Umbilical cord (tissue), 2 donors: ENCODE data around the gene NACC2. TPM values are rescaled to one million over a fixed set of nuclear protein-coding genes. Genes with fewer than 3 reads are reported as not detected.
A peak's percentile ranks its signal among the peaks of the same experiment; 100 is the strongest.

ENCODE experiments used
- DNase-seq: peaks from one replicate; pipeline ENCODE4 v3.0.0-alpha.2; 2015; ENCODE audit warnings: low spot score
- total RNA-seq: library from RNA; depleted of rRNA; stranded (reverse); fragments of >200 nt; gene quantifications from one replicate; pipeline ENCODE4 v1.2.3, GENCODE V29; 2014; ENCODE audit warnings: low replicate concordance; ENCODE audit not compliant: insufficient read depth

Gene NACC2
- total RNA-seq, 1 donor from 2014 or later = 23.4 TPM

DNA sequence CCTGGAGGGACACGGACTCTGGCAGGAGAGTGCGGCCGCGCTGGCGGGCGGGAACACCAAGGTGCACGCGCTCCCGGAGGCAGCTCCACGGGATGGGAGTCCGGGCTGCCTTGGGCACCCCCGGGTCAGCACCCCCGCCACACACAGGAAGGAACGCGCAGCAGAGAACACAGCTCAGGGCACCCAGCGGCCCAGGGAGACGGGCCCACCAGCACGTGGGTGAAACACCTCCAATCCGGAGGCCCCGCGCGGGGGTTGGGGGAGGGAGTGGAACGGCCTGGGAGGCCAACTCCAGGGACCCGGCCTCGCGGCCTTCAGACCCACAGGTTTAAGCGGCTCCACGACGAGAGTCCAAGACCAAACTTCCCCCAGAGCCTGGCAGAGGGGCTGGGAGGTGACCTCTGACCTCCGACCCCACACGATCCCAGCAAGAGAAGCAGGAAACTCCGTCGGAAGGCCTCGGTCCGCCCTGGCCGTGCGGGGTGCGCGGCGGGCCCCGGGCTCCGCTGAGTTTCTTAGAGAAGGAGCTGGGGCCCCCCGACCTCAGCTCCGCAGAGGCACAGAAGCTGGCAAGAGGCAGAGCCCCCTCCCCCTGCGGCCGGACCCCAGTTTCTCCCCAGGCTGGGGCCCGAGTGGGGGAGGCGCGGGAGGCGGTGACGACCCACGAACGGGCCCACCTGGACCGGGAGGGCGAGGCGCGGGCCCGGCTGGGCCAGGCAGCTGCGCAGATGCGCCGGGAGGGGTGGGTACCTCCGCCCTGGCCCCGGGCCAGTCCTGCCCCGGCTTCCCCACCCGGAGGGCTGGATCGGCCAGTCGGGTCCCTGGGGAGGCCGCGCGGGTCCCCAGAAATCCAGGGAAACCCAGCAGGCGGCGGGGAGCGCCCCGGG, 851 bp downstream of the NACC2 start:
- peak; percentile 66 for DNase-seq

DNA sequence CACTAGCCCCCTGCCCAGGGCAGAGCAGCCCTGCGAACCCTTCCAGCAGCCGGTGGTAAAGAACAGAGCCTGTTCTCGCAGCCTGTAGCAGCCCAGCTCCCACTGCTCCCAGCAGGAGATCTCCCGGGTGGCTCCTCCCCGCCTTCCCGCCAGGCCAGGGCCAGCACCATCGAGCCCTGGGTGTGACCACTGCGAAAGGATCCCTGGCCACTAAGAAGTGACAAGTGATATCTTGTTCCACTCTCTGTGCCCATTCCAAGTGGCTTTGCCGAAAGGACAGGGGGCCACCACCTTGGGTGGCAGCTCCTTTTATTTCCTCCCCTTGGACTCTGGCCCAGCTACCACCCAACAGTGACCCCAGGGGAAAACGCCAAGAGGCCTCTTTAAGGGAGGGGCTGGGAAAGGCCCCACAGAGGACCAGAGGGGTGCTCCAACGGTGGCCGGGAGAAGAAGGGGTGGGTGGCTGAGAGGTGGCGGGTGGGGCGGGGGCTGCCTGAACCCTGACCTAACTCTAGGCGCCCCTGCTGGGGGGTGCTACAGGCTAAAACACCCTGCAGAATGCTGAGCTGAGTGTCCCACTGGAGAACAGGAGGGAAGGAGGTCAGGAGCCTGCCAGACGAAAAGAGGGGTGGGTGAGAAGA, 1.6 kb downstream of the NACC2 start:
- no peak for DNase-seq

DNA sequence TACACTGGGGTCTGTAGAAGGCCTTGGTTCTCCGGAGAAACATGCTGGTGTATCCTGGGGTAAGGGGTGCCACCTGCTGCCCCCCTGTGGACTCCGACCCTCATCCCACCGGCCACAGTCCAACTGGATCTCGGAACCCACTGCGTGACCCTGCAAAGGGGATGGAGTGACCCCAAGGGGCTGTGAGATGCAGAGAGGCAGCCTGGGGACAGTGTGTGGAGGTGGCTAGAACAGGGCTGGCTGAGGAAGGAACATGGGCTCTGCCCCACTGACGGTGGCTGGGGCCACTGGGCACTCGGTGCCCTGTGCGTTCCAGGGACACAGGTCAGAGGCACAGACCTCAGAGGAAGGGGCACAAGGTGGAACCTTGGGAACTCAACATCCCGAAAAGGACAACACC, 2.3 kb downstream of the NACC2 start:
- no peak for DNase-seq

DNA sequence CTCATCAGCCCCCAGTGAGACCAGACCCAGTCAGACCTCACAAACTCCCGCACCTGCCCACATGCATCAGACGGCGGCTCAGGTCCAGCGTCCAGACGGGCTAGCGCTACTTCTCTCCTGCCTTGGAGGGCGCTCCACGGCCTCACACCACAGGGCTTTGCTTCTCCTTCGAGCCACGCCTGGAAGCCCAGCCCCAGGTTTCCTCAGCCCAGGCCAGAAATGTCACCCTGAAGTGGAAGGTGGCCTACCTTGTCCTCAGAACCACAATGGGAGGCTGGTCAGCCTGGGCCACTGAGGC, 2.8 kb downstream of the NACC2 start:
- DNase-seq = no peak

DNA sequence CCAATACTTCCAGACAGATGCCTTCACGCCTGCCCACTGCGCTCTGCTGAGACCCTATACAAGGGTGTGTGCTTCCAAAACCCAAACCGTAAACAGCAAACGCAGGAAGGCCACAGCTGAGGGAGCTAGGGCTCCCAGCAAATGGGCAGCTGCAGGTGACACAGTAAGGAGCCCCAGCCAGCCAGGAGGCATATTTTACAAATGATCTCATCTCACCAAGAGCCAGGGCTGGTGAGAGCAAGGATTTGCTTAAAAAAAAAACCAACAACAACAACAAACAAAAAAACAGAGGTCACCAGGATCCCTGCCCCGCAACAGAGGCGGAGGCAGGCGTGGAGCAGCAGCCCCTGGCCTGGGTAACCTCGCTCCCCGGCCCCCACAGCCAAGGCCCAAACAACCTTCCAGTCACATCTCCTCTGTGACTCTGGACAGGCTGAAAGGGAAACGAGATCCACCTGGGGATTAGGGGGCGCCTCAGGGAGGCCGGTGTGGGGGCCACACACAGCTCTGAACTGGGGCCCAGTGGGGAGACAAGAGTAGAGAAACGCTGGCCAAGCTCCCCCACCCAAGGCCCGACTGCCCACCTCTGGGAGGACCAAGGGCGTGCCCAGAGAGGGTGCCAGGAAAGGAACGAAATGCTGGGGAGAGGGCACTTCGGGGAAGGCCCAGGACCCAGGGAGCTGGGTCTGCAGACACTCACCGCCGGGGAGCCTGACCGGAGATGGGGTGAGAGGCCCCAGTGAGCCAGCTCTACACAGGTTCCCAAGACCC, 3.3 kb downstream of the NACC2 start:
- DNase-seq = no peak

DNA sequence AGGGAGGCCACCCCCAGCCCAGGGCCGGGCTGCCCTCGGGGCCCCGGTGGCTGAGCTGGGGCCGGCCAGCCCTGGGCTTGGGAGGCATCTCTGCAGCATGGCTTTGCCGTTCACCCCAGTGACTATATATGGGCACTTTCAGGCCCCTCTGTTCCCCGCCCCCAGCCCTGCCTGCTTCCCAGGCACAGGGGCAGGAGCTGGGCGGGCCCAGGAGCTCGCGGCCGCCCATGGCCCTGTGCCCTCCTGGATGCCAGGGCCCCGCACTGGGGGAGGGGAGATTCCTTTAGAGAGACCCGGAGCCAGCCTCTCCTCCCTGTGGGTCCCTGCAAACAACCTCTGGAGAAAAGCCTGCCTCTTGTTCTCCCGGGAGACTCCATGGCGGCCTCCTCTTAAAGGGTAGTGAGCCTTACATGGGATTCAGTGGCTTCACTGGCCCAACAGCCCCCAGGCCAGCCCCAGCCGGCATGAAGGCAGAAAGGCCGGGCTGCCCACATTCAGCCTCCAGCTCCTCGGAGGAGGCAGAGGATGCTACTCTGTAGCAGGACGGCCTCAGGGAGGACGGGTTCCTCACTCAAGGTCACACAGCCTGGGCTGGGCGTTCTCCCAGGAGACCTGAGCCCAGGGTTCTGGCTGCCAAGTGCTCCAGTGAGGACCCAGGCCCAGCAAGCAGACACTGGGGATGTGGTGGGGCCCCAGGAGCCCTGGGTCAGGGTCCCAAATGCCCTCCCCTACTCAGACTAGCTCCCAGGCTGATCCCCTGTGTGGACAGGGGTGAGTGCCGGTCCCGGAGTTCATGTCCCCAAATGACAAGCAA, 4.1 kb downstream of the NACC2 start:
- peak; percentile 67 for DNase-seq

DNA sequence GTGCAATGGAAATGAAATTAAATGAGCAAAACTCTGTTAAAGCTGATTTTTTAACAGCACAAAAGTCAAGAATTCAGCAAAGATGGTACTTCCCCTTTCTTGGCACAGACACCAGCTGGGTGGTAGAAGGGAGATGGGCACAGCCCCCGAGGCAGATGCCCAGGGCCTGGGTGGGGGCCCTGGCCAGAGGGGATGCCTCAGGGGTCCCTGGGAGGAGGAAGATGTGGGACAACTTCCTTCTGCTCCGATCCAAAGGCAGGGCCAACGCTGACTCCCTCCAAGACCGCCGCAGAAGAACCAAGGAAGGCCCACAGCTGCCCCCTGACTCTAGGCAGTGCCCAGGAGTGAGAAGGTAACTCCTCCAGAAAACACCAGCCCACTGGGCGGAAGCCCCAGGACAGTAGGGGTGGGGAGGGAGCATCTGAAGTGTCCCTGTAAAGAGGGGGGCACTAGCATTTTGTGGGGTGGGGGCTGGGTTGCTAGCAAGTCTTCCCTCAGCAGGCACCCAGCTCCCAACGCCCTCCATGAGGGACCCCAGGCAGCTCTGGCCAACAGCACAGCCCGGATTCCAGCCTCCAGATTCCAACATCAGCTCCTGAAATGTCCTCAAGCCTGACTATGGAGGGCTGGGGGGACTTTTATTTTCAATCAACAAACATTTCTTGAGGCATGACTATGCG, 4.9 kb downstream of the NACC2 start:
- DNase-seq = no peak

DNA sequence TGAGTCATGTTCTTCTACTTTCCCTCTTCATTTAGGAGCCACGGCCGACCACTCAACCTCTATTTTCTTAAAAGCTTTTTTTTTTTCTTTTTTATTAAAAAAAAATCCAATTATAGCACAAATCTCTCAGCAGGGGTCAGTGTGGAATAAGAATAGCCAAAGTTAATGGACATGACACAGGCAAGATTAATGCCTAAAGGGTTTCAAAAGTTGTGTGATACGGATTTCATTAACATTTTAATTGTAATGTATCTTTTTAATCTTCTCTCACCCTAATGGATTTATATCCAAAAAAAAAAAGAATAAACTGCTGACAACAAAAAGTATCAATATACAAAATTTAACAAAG, 5.4 kb downstream of the NACC2 start:
- DNase-seq = peak; percentile 56

DNA sequence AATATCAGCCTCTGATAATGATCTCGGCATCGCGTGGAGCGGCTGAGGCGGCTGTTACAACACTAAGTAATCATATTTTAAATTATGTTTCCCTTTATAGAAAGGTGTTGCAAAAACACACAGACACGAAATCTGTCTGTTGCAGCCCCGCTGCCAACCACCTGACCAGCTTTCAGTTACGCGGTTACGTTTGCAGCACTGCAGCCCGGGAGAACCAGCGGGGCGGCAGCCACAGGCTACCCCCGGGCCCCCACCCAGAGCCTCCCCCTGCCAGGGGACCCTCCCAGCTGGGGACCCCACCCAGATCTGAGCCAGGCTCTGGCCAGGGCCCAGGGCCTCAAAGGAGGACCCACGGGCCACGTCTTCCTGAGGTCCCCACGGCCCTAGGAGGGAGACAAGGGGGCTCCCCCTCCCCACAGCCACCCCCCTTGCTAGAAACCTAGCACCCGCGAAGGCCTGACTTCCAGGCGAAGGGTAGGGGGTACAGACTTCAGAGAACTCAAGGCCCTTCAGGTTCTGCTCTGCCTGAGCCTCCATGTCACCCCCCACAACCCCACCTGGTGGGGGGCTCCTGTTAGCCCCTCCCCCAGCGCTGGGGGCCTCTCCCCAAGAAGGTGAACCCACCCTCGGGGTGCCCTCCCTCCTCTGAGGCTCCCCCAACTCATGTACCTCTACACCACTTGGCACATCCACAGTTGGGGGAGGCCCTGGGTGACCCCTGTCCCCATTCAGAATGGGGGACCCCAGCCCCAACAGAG, 6.0 kb downstream of the NACC2 start:
- DNase-seq = no peak

DNA sequence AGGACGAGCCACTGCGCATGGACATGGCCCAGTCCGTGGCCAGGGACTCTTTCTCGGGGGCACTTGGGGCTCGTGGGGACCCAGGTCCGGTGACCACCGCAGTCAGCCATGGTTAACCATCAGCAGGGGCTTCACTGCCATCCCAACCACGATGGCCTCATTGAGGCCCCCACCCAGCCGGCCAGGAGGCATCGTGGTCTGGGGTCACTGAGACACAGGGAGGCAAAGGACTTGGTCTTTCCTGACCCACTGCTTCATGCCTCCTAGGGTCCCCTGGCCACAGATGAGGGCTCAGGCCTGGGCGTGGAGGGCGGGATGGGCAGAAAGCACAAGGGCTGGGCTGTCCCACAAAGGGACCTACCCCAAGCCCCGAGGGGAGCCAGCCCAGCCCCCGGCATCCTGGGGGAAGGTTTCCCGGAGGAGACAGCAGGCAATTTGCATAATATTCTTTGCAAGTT, 6.6 kb downstream of the NACC2 start:
- DNase-seq = no peak

DNA sequence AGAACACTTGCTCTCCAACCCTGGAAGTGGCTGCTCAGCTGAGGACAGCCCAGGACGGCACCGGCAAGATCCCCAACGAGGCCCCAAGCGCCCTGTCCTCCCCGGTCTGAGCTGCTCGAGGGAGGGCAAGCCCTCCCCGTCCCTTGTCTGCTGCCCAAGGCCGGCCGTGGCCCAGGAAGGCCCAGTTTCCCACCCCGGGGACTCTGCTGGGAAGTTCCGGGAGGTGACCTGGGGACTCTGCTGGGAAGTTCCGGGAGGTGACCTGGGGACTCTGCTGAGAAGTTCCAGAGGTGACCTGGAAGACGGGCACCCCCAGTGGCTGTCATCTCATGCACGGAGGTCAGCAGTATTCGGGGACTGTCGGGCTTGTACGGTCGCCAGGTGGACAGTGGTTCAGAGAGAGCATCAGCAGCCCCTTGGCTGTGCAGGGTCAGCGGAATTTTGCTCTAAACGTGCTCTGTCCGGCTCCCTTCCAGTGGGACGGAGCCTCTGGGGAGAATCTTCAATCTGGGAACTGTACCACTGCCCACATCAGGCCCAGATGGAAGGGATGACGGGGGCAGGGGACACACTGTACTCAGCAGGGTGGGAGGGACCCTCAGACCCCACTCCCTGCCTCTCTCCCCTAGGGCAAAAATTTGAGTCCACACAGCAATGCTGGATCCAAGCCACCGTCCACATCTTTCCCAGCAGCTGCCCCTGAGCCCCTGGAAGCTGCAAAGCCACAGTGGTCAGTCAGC, 7.2 kb downstream of the NACC2 start:
- DNase-seq = no peak

DNA sequence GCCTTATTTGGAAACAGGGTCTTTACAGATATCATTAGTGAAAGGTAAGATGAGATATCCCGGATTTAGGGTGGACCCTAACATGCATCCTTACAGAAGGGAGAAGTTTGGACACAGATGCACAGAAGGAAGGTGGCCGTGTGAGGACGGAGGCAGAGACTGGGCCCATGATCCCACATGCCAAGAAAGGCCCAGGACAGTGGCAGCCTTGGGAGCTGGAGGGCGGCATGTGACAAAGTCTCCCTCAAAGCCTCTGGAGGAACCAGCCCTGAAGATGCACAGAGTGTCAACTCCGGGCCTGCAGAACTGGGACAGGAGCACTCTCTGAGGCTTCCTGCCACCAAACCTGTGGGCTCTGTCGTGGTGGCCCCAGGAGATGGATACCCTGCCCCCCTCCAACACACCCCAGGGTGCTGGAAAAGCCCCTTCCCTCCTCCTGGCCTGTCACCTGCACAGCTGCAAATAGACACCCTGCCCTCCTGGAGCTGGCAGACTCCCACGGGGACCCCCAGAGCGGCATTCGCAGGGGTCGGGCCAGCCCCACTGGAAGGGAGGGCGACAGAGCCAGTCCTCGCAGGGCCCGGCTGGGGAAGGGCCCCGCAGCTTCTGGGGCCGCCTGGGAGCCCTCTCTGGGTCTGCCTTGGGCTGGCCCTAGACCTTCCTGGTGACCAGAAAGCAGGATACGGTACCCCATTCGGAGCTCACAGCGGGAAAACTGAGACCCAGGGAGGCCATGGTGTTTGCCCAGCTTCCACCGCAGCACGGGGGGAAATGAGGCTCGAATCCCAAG, 7.9 kb downstream of the NACC2 start:
- no peak for DNase-seq

DNA sequence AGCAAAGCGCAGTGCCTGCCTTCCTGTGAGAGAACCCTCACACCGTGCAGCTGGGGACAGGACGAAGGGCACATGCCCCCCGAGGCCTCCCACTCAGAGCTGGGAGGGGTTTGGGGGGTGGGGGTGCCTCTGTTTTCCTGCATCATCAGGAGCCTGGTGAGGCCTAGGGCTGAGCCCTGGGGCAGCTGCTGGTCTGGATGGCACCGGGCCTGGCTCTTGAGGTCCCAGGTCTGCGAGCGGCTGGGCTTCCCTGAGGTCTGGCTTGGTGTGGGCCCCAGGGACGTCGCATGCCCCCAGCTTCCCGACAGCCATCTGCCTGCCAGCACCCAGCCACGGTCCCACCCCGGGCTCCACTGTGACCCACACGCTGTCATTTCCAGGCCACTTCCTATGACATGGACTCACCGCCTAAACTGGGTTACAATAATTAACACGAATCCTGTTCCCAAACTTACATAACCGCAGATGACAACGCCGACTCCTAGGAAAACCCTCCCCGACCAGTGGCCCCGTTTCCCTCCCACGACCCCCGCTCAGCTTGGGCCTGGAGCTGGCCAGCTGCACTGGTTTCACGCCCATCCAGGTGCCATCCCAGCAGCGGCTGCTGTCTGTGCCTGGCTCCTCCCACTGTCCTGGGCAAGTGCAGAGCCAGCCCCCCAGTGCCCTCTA, 8.7 kb downstream of the NACC2 start:
- no peak for DNase-seq

DNA sequence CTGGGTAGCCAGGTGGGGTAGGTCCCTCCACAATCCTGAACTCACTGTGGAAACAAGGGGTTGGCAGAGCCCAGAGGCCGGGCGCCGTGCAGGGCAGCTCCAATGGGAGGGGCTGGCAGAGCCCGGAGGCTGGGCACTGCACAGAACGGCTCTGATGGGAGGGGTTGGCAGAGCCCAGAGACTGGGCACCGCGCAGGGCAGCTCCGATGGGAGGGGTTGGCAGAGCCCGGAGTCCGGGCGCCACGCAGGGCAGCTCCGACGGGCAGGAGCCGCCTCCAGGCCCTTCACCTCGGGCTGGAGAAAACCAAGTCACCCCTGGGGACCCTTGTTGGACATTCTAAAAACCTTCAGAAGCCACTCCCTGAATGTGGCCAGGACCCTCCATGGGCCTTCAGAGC, 9.3 kb downstream of the NACC2 start:
- DNase-seq = no peak

DNA sequence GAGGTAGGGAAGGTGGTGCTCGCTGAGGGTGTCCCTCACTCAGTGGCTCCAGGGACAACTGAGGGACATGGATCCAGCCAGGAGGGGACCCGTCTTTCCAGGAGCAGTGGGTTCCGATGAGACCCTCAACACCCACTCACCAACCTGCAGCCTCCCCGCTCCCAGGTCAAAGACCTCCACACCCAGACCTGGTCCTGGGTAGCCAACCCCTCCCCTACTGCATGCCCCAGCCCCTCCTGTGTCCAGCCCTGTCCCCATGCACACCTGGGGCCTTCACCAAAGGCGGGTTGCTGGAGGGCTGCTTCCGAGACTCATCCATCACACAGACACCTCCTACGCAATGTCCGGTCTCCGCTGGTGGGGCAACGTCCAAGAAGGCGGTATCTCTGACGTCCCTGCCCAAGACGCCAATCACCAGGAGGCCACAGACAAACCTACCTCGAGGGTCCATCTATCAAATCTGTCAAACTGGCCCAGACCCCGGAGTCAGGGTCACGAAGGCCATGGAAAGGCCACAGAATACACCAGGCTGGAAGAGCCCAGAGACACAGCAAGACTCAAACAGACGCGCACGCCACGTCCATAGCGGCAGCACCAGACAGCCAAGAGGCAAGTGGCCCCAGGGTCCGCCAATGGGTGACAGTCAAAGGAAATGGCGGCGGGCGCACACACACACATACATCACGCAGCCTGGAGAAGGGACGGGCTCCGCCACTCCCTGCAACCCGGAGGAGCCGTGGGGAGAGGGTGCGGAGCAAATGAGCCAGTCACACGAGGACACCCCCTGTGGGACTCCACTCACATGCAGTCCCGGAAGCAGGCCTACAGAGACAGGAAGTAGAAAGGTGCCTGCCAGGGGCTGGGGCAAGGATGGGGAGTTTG, 10.8 kb downstream of the NACC2 start:
- DNase-seq = no peak

DNA sequence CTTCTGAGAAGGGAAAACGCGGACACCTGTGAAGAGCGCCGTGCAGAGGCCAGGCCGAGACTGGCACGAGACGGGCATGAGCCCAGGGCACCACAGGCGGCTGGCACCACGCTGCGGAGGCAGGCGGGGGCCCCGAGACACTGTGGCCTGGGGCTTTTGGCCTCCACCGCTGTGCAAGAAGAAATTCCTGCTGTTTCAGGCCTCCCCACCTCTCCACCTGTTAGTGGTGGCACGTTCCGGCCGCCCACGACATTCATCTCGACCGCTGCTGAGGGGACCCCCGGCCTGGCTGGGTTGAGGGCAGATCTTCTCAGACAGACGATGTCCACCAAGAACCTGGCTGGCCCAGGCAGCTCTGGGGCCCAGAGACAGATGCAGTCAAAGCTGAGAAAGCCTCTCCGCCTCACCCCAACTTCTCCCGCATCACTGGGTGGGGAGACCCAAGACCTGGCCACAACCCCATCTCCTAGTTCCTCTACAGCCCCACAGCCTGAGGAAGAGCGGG, 11.5 kb downstream of the NACC2 start:
- DNase-seq = no peak
